ENCODE measurements around the gene FRYL.

DNA sequence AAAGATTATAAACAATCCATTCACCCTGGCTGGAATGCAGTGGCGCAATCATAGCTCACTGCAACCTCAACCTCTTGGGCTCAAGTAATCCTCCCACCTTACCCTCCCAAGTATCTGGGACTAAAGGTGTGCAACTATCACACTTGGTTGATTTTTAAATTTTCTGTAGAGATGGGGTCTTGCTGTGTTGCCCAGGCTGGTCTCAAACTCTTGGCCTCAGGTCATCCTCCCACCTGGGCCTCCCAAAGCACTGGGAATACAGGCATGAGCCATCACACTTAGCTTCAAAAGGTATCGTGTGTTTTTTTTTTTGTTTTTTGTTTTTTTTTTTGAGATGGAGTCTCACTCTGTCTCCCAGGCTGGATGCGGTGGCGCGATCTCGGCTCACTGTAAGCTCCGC is 71.5 kb downstream of the FRYL start:
- no peak for TF ChIP-seq KDM1A (IDR thresholded peaks at IDR 0.05; ENCODE audit: borderline replicate concordance, low read length)
- TF ChIP-seq, protein P1, sequence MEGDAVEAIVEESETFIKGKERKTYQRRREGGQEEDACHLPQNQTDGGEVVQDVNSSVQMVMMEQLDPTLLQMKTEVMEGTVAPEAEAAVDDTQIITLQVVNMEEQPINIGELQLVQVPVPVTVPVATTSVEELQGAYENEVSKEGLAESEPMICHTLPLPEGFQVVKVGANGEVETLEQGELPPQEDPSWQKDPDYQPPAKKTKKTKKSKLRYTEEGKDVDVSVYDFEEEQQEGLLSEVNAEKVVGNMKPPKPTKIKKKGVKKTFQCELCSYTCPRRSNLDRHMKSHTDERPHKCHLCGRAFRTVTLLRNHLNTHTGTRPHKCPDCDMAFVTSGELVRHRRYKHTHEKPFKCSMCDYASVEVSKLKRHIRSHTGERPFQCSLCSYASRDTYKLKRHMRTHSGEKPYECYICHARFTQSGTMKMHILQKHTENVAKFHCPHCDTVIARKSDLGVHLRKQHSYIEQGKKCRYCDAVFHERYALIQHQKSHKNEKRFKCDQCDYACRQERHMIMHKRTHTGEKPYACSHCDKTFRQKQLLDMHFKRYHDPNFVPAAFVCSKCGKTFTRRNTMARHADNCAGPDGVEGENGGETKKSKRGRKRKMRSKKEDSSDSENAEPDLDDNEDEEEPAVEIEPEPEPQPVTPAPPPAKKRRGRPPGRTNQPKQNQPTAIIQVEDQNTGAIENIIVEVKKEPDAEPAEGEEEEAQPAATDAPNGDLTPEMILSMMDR (IDR thresholded peaks at IDR 0.05; ENCODE audit: control extremely low read depth in 1 of 3, insufficient read depth in 1 of 3, low read depth in 1 of 3, low read length in 3 of 3), result no peak
- TF ChIP-seq SRF (IDR thresholded peaks at IDR 0.05; ENCODE audit: low read depth, low read length), result no peak
- no peak for TF ChIP-seq JUN (IDR thresholded peaks at IDR 0.05; ENCODE audit: low read depth, low read length)
- TF ChIP-seq JUND (IDR thresholded peaks at IDR 0.05; ENCODE audit: low read length), result no peak
- TF ChIP-seq EZH2 (IDR thresholded peaks at IDR 0.05; ENCODE audit: low read depth, low read length, severe bottlenecking), result no peak

Measured in H1 (cell line).